Stimulated activated CD4-positive, alpha-beta T cell treated with anti-CD3 and anti-CD28 coated beads, Interleukin-15, amount 100 ng/mL, for 48 hours (primary cell): ENCODE measurements around the gene PRCD.

Experiments used
- DNase-seq, 2 donors: peaks; one replicate each; pipeline ENCODE4 v3.0.0-alpha.2; 2020; ENCODE audit warnings: low read depth in 2 of 2

Gene PRCD

GRCh38 chr17:76540381-76541300 is 797 bp downstream of the PRCD start:
- DNase-seq: no peak

GRCh38 chr17:76541739-76542454 is 2.1 kb downstream of the PRCD start:
- DNase-seq: no peak

GRCh38 chr17:76542566-76542971 is 2.7 kb downstream of the PRCD start:
- DNase-seq: no peak

- no peak for DNase-seq
Observed at GRCh38 chr17:76542984-76543383, 3.1 kb downstream of the PRCD start.

GRCh38 chr17:76543482-76543825 is 3.6 kb downstream of the PRCD start:
- no peak for DNase-seq

GRCh38 chr17:76543826-76544545 is 4.1 kb downstream of the PRCD start:
- no peak for DNase-seq

GRCh38 chr17:76544546-76545365 is 4.9 kb downstream of the PRCD start:
- no peak for DNase-seq

GRCh38 chr17:76545918-76546555 is 6.2 kb downstream of the PRCD start:
- no peak for DNase-seq

GRCh38 chr17:76546556-76547182 is 6.8 kb downstream of the PRCD start:
- no peak for DNase-seq

GRCh38 chr17:76547183-76547641 is 7.4 kb downstream of the PRCD start:
- peak in 1 of 2 donors; percentile 36 for DNase-seq

- no peak for DNase-seq
Observed at GRCh38 chr17:76547642-76548202, 7.9 kb downstream of the PRCD start.

- DNase-seq: no peak
Observed at GRCh38 chr17:76548378-76549214, 8.8 kb downstream of the PRCD start.

GRCh38 chr17:76549215-76549518 is 9.3 kb downstream of the PRCD start:
- DNase-seq: no peak

- DNase-seq: no peak
Observed at GRCh38 chr17:76549539-76549938, 9.7 kb downstream of the PRCD start.

- DNase-seq: no peak
Observed at GRCh38 chr17:76550712-76551615, 11.1 kb downstream of the PRCD start.

GRCh38 chr17:76551685-76552084 is 11.8 kb downstream of the PRCD start:
- no peak for DNase-seq

- DNase-seq: no peak
Observed at GRCh38 chr17:76553178-76553908, 13.5 kb downstream of the PRCD start.

- DNase-seq: no peak
Observed at GRCh38 chr17:76554131-76554530, 14.3 kb downstream of the PRCD start.
